ENCODE results near the gene ADRA2C. TPM values are rescaled to one million over a fixed set of nuclear protein-coding genes. Genes with fewer than 3 reads are reported as not detected.

ADRA2C gene
- total RNA-seq, 1 experiment from 2014 or later, result 28.1 TPM

- TF ChIP-seq, protein P1, sequence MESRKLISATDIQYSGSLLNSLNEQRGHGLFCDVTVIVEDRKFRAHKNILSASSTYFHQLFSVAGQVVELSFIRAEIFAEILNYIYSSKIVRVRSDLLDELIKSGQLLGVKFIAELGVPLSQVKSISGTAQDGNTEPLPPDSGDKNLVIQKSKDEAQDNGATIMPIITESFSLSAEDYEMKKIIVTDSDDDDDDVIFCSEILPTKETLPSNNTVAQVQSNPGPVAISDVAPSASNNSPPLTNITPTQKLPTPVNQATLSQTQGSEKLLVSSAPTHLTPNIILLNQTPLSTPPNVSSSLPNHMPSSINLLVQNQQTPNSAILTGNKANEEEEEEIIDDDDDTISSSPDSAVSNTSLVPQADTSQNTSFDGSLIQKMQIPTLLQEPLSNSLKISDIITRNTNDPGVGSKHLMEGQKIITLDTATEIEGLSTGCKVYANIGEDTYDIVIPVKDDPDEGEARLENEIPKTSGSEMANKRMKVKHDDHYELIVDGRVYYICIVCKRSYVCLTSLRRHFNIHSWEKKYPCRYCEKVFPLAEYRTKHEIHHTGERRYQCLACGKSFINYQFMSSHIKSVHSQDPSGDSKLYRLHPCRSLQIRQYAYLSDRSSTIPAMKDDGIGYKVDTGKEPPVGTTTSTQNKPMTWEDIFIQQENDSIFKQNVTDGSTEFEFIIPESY (IDR thresholded peaks at IDR 0.05; ENCODE audit: extremely low read depth, insufficient replicate concordance, low read length), result no peak
- TF ChIP-seq SRF (IDR thresholded peaks at IDR 0.05; ENCODE audit: low read depth) (no peak), FOSL1 (IDR thresholded peaks at IDR 0.05; ENCODE audit: low read depth) (no peak), ZNF274 (IDR thresholded peaks at IDR 0.05; ENCODE audit: low read depth, low read length) (no peak)
Measured at GRCh38 chr4:3730422-3731190, 35.6 kb upstream of the ADRA2C start (continued).

GRCh38 chr4:3732076-3733028 is 33.8 kb upstream of the ADRA2C start:
- H4K20me1 ChIP-seq (ENCODE audit: insufficient read depth), result no peaks in the 10 kb centered on the region
- ATAC-seq, result no peak
- no peaks in the 10 kb centered on the region for H3K27me3 ChIP-seq (ENCODE audit: insufficient read depth, low read length)
- intact Hi-C loops (cut with micrococcal nuclease), result no loop called here
- ChIA-PET POLR2A (no interaction called here), CTCF (no interaction called here), RAD21 (ENCODE audit: low non-redundant PET in 1 of 2, low total read pairs in 2 of 2, uncharacterized antibody in 2 of 2, unreplicated experiment in 2 of 2) (no interaction called here)
- no peak overlapping the region for H3K4me3 ChIP-seq (replicated peaks in 1 of 2; ENCODE audit: low read depth in 1 of 2, low read length in 2 of 2)
- H3K9me2 ChIP-seq (ENCODE audit: insufficient read depth), result no peaks in the 10 kb centered on the region
- no peaks in the 10 kb centered on the region for H3K36me3 ChIP-seq (ENCODE audit: control insufficient read depth in 1 of 2, insufficient read depth in 2 of 2, low read length in 2 of 2)
- TF ChIP-seq CEBPB (IDR thresholded peaks at IDR 0.05; ENCODE audit: low read depth) (no peak), SIN3A (IDR thresholded peaks at IDR 0.05; ENCODE audit: low read depth) (no peak), JUND (IDR thresholded peaks at IDR 0.05) (no peak)
- TF ChIP-seq, protein P2, sequence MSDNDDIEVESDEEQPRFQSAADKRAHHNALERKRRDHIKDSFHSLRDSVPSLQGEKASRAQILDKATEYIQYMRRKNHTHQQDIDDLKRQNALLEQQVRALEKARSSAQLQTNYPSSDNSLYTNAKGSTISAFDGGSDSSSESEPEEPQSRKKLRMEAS (IDR thresholded peaks at IDR 0.05), result no peak
- no TSS peak for BruUV-seq (replicated peaks)
- H3K27ac ChIP-seq (ENCODE audit: low read depth, low read length), result no peak overlapping the region
- no peak overlapping the region for H3K4me2 ChIP-seq (ENCODE audit: low read length)
- H3K9me3 ChIP-seq (ENCODE audit: control insufficient read depth in 1 of 2, insufficient read depth in 1 of 2, low read depth in 1 of 2, low read length in 2 of 2), result no peaks in the 10 kb centered on the region
- no peak for DNase-seq (ENCODE audit: low read depth, low spot score)
- H3K79me2 ChIP-seq (ENCODE audit: insufficient read depth, low read length), result no peaks in the 10 kb centered on the region
- H2AFZ ChIP-seq (ENCODE audit: low read depth, low read length, poor library complexity, severe bottlenecking), result no peak overlapping the region
- peaks cover 0 to 9% of the 10 kb centered on the region in 2 experiments; a peak in 2 of 4 replicates for H3K4me1 ChIP-seq (ENCODE audit: control insufficient read depth in 1 of 2, insufficient read depth in 2 of 2, low read length in 2 of 2)
- H3K9ac ChIP-seq (ENCODE audit: low read length), result no peak overlapping the region

Data from HCT116 (cell line).